ENCODE data around the gene ECM2.

ECM2 gene

DNA sequence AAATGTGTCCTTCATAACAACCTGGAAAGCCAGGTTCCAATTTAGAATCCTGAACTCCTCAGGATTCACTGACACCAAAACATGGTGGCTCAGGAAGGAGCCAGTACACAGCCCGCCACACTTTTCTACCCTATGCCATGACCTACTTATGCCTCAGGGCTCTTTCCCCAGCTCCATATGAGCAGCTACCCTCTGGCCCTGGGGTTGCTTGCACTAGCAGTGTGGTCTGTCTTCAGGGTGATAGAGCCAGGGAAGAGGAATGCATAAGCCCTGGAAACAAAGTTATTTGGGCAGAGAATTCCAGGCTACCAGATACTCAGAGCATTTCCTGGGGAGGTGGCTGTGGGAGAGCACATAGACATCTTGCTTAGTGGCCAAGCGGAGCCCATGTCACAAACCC, 15.0 kb upstream of the ECM2 start:
- TF ChIP-seq CTCF (IDR thresholded peaks at IDR 0.05; ENCODE audit: borderline replicate concordance, extremely low read depth, low read length, poor library complexity, severe bottlenecking) (no peak), EZH2 (IDR thresholded peaks at IDR 0.05; ENCODE audit: borderline replicate concordance, low read depth, low read length, severe bottlenecking) (no peak)
- Histone ChIP-seq H4K20me1 (ENCODE audit: insufficient read depth, low read length) (no peaks in the 10 kb centered on the region), H3K9me3 (ENCODE audit: insufficient read depth, low read length, severe bottlenecking) (no peaks in the 10 kb centered on the region), H3K9ac (ENCODE audit: low read depth, low read length) (no peak overlapping the region), H3K4me3 (ENCODE audit: low read depth in 1 of 2, low read length in 2 of 2) (no peak overlapping the region), H3K27ac (ENCODE audit: low read length) (no peak overlapping the region), H3K36me3 (ENCODE audit: insufficient read depth, low read length) (no peaks in the 10 kb centered on the region), H3K79me2 (ENCODE audit: insufficient read depth, low read length) (no peaks in the 10 kb centered on the region), H3K27me3 (ENCODE audit: insufficient read depth, low read length, poor library complexity) (no peaks in the 10 kb centered on the region), H3K4me1 (ENCODE audit: insufficient read depth, low read length) (no peaks in the 10 kb centered on the region), H3K4me2 (ENCODE audit: insufficient read depth, low read length) (no peak overlapping the region), H2AFZ (ENCODE audit: low read depth, low read length) (no peak overlapping the region)
- ATAC-seq (ENCODE audit: insufficient read depth, low read depth): no peak
- no peak for DNase-seq

DNA sequence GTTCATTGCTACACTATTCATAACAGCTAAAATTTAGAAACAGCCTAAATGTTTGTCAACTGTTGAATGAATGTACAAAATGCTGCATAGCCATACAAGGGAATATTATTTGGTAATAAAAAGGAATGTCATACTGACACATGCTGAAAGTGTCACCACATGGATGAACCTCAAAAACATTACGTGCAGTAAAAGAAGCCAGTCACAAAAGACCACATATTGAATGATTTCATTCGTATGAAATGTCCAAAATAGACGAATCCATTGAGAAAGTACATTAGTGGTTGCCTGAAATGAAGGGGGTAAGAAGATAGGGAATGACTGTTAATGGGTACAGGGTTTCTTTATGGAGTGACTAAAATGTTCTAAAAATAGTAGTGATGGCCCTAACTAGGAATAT, 11.6 kb upstream of the ECM2 start:
- Histone ChIP-seq H3K4me2 (ENCODE audit: insufficient read depth, low read length) (no peak overlapping the region), H3K9me3 (ENCODE audit: insufficient read depth, low read length, severe bottlenecking) (no peaks in the 10 kb centered on the region), H3K27me3 (ENCODE audit: insufficient read depth, low read length, poor library complexity) (no peaks in the 10 kb centered on the region), H3K27ac (ENCODE audit: low read length) (no peak overlapping the region), H3K4me1 (ENCODE audit: insufficient read depth, low read length) (no peaks in the 10 kb centered on the region), H3K4me3 (ENCODE audit: low read depth in 1 of 2, low read length in 2 of 2) (no peak overlapping the region), H2AFZ (ENCODE audit: low read depth, low read length) (no peak overlapping the region), H3K79me2 (ENCODE audit: insufficient read depth, low read length) (no peaks in the 10 kb centered on the region), H4K20me1 (ENCODE audit: insufficient read depth, low read length) (no peaks in the 10 kb centered on the region), H3K36me3 (ENCODE audit: insufficient read depth, low read length) (no peaks in the 10 kb centered on the region), H3K9ac (ENCODE audit: low read depth, low read length) (no peak overlapping the region)
- no peak for TF ChIP-seq EZH2 (IDR thresholded peaks at IDR 0.05; ENCODE audit: borderline replicate concordance, low read depth, low read length, severe bottlenecking)
- no peak for TF ChIP-seq CTCF (IDR thresholded peaks at IDR 0.05; ENCODE audit: borderline replicate concordance, extremely low read depth, low read length, poor library complexity, severe bottlenecking)
- ATAC-seq (ENCODE audit: insufficient read depth, low read depth) (no peak), DNase-seq (no peak)

DNA sequence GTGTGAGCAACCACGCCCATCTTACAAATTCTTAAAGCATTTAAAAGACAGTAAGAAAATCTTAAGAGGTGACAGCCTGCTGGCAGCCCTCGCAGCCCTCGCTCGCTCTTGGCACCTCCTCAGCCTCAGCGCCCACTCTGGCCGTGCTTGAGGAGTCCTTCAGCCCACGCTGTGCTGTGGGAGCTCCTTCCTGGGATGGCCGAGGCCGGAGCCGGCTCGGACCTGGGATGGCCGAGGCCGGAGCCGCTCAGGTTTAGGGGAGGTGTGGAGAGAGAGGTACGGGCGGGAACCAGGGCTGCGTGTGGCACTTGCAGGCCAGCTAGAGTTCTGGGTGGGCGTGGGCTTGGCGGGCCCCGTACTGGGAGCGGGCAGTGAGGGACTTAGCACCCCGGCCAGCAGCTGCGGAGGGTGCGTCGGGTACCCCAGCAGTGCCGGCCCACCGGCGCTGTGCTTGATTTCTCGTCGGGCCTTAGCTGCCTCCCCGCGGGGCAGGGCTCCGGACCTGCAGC, 9.3 kb upstream of the ECM2 start:
- no peaks in the 10 kb centered on the region for H3K36me3 ChIP-seq (ENCODE audit: insufficient read depth, low read length)
- H2AFZ ChIP-seq (ENCODE audit: low read depth, low read length): no peak overlapping the region
- ATAC-seq (ENCODE audit: insufficient read depth, low read depth) (no peak), DNase-seq (no peak)
- TF ChIP-seq EZH2 (IDR thresholded peaks at IDR 0.05; ENCODE audit: borderline replicate concordance, low read depth, low read length, severe bottlenecking) (no peak), CTCF (IDR thresholded peaks at IDR 0.05; ENCODE audit: borderline replicate concordance, extremely low read depth, low read length, poor library complexity, severe bottlenecking) (no peak)
- H4K20me1 ChIP-seq (ENCODE audit: insufficient read depth, low read length): no peaks in the 10 kb centered on the region
- no peak overlapping the region for H3K4me2 ChIP-seq (ENCODE audit: insufficient read depth, low read length)
- H3K9me3 ChIP-seq (ENCODE audit: insufficient read depth, low read length, severe bottlenecking): no peaks in the 10 kb centered on the region
- no peak overlapping the region for H3K9ac ChIP-seq (ENCODE audit: low read depth, low read length)
- H3K27ac ChIP-seq (ENCODE audit: low read length): no peak overlapping the region
- no peak overlapping the region for H3K4me3 ChIP-seq (ENCODE audit: low read depth in 1 of 2, low read length in 2 of 2)
- no peaks in the 10 kb centered on the region for H3K27me3 ChIP-seq (ENCODE audit: insufficient read depth, low read length, poor library complexity)
- no peaks in the 10 kb centered on the region for H3K79me2 ChIP-seq (ENCODE audit: insufficient read depth, low read length)
- H3K4me1 ChIP-seq (ENCODE audit: insufficient read depth, low read length): no peaks in the 10 kb centered on the region

GRCh38 chr9:92543972-92544371, 8.2 kb upstream of the ECM2 start:
- H3K36me3 ChIP-seq (ENCODE audit: insufficient read depth, low read length): no peaks in the 10 kb centered on the region
- H3K9ac ChIP-seq (ENCODE audit: low read depth, low read length): no peak overlapping the region
- H3K27me3 ChIP-seq (ENCODE audit: insufficient read depth, low read length, poor library complexity): no peaks in the 10 kb centered on the region
- TF ChIP-seq EZH2 (IDR thresholded peaks at IDR 0.05; ENCODE audit: borderline replicate concordance, low read depth, low read length, severe bottlenecking): no peak
- no peak for TF ChIP-seq CTCF (IDR thresholded peaks at IDR 0.05; ENCODE audit: borderline replicate concordance, extremely low read depth, low read length, poor library complexity, severe bottlenecking)
- no peak overlapping the region for H3K4me2 ChIP-seq (ENCODE audit: insufficient read depth, low read length)
- no peaks in the 10 kb centered on the region for H3K4me1 ChIP-seq (ENCODE audit: insufficient read depth, low read length)
- H3K79me2 ChIP-seq (ENCODE audit: insufficient read depth, low read length): no peaks in the 10 kb centered on the region
- no peak overlapping the region for H2AFZ ChIP-seq (ENCODE audit: low read depth, low read length)
- DNase-seq (no peak), ATAC-seq (ENCODE audit: insufficient read depth, low read depth) (no peak)
- H3K27ac ChIP-seq (ENCODE audit: low read length): no peak overlapping the region
- no peak overlapping the region for H3K4me3 ChIP-seq (ENCODE audit: low read depth in 1 of 2, low read length in 2 of 2)
- H4K20me1 ChIP-seq (ENCODE audit: insufficient read depth, low read length): no peaks in the 10 kb centered on the region
- no peaks in the 10 kb centered on the region for H3K9me3 ChIP-seq (ENCODE audit: insufficient read depth, low read length, severe bottlenecking)
